ENCODE data around the gene CSPG5.

CSPG5 gene

GRCh38 chr3:47578691-47579632 is at the start of gene CSPG5:
Gene CSPG5 (minus strand): TSS chr3:47578865. CDS start chr3:47578693, 172 bp downstream.
- ATAC-seq (peak; percentile 63), DNase-seq (peak in 1 of 2 donors; percentile 28)
- H3K9me3 Mint-ChIP-seq: no peaks in the 10 kb centered on the region
- H3K4me1 Mint-ChIP-seq: no peaks in the 10 kb centered on the region
- peak within 1 kb of the TSS; percentile 71 to 73 for H3K4me3 Mint-ChIP-seq
- H3K27me3 Mint-ChIP-seq: peaks cover 60% of the 10 kb centered on the region
- H3K27ac Mint-ChIP-seq: no peak within 1 kb of the TSS

GRCh38 chr3:47628426-47628825 is 49.8 kb upstream of the CSPG5 start:
- H3K4me1 Mint-ChIP-seq: no peaks in the 10 kb centered on the region
- ATAC-seq: no peak
- peak overlapping the region in 1 of 2 donors; percentile 7 for H3K27ac Mint-ChIP-seq
- no peaks in the 10 kb centered on the region for H3K9me3 Mint-ChIP-seq
- DNase-seq: no peak
- no peaks in the 10 kb centered on the region for H3K27me3 Mint-ChIP-seq
- no peak overlapping the region for H3K4me3 Mint-ChIP-seq

- Mint-ChIP-seq H3K9me3 (no peaks in the 10 kb centered on the region), H3K4me3 (no peak overlapping the region), H3K27me3 (no peaks in the 10 kb centered on the region), H3K27ac (peak overlapping the region in 1 of 2 donors; percentile 15), H3K4me1 (no peaks in the 10 kb centered on the region)
- ATAC-seq: no peak
- no peak for DNase-seq
These were observed 44.2 kb upstream of the CSPG5 start for GRCh38 chr3:47622671-47623461.

- H3K27me3 Mint-ChIP-seq: no peaks in the 10 kb centered on the region
These were observed 38.7 kb upstream of the CSPG5 start for GRCh38 chr3:47617086-47618010.

GRCh38 chr3:47614788-47615187 is 36.1 kb upstream of the CSPG5 start:
- Mint-ChIP-seq H3K27ac (no peak overlapping the region), H3K27me3 (no peaks in the 10 kb centered on the region), H3K9me3 (no peaks in the 10 kb centered on the region), H3K4me1 (no peaks in the 10 kb centered on the region), H3K4me3 (no peak overlapping the region)
- no peak for DNase-seq
- ATAC-seq: no peak

More at GRCh38 chr3:47617086-47618010, 38.7 kb upstream of the CSPG5 start:
- DNase-seq: no peak
- Mint-ChIP-seq H3K4me3 (no peak overlapping the region), H3K4me1 (no peaks in the 10 kb centered on the region), H3K27ac (no peak overlapping the region), H3K9me3 (no peaks in the 10 kb centered on the region)
- ATAC-seq: no peak

- DNase-seq: no peak
- no peak overlapping the region for H3K27ac Mint-ChIP-seq
- no peaks in the 10 kb centered on the region for H3K27me3 Mint-ChIP-seq
- ATAC-seq: no peak
- H3K9me3 Mint-ChIP-seq: no peaks in the 10 kb centered on the region
- no peak overlapping the region for H3K4me3 Mint-ChIP-seq
- no peaks in the 10 kb centered on the region for H3K4me1 Mint-ChIP-seq
These were observed 35.1 kb upstream of the CSPG5 start for GRCh38 chr3:47613722-47614121.

GRCh38 chr3:47612879-47613278 is 34.2 kb upstream of the CSPG5 start:
- H3K9me3 Mint-ChIP-seq: no peaks in the 10 kb centered on the region
- DNase-seq (no peak), ATAC-seq (no peak)
- peak overlapping the region in 1 of 2 donors; percentile 40 for H3K27ac Mint-ChIP-seq
- no peaks in the 10 kb centered on the region for H3K4me1 Mint-ChIP-seq
- no peak overlapping the region for H3K4me3 Mint-ChIP-seq
- no peaks in the 10 kb centered on the region for H3K27me3 Mint-ChIP-seq

- ATAC-seq (no peak), DNase-seq (no peak)
- no peaks in the 10 kb centered on the region for H3K27me3 Mint-ChIP-seq
- no peaks in the 10 kb centered on the region for H3K4me1 Mint-ChIP-seq
- no peak overlapping the region for H3K4me3 Mint-ChIP-seq
- H3K9me3 Mint-ChIP-seq: no peaks in the 10 kb centered on the region
- peak overlapping the region in 1 of 2 donors; percentile 17 for H3K27ac Mint-ChIP-seq
These were observed 33.5 kb upstream of the CSPG5 start for GRCh38 chr3:47612178-47612577.

GRCh38 chr3:47611576-47611975 is 32.9 kb upstream of the CSPG5 start:
- no peak overlapping the region for H3K4me3 Mint-ChIP-seq

GRCh38 chr3:47610583-47610982 is 31.9 kb upstream of the CSPG5 start:
- no peak for DNase-seq
- no peak overlapping the region for H3K4me3 Mint-ChIP-seq
- no peaks in the 10 kb centered on the region for H3K27me3 Mint-ChIP-seq
- H3K4me1 Mint-ChIP-seq: no peaks in the 10 kb centered on the region
- ATAC-seq: no peak
- peak overlapping the region in 1 of 2 donors; percentile 44 for H3K27ac Mint-ChIP-seq
- no peaks in the 10 kb centered on the region for H3K9me3 Mint-ChIP-seq

More at GRCh38 chr3:47611576-47611975, 32.9 kb upstream of the CSPG5 start:
- ATAC-seq (no peak), DNase-seq (no peak)
- Mint-ChIP-seq H3K4me1 (no peaks in the 10 kb centered on the region), H3K9me3 (no peaks in the 10 kb centered on the region), H3K27ac (no peak overlapping the region), H3K27me3 (no peaks in the 10 kb centered on the region)

GRCh38 chr3:47607335-47607734 is 28.7 kb upstream of the CSPG5 start:
- Mint-ChIP-seq H3K27ac (no peak overlapping the region), H3K9me3 (no peaks in the 10 kb centered on the region), H3K27me3 (no peaks in the 10 kb centered on the region), H3K4me3 (no peak overlapping the region), H3K4me1 (no peaks in the 10 kb centered on the region)
- ATAC-seq: no peak
- no peak for DNase-seq

- Mint-ChIP-seq H3K27ac (no peak overlapping the region), H3K4me3 (no peak overlapping the region), H3K4me1 (no peaks in the 10 kb centered on the region), H3K9me3 (no peaks in the 10 kb centered on the region), H3K27me3 (no peaks in the 10 kb centered on the region)
- DNase-seq (no peak), ATAC-seq (no peak)
These were observed 27.5 kb upstream of the CSPG5 start for GRCh38 chr3:47606165-47606564.

- Mint-ChIP-seq H3K27me3 (no peaks in the 10 kb centered on the region), H3K27ac (no peak overlapping the region), H3K4me3 (no peak overlapping the region), H3K4me1 (no peaks in the 10 kb centered on the region), H3K9me3 (no peaks in the 10 kb centered on the region)
- no peak for DNase-seq
- no peak for ATAC-seq
These were observed 27.0 kb upstream of the CSPG5 start for GRCh38 chr3:47605652-47606051.

GRCh38 chr3:47604145-47604544 is 25.5 kb upstream of the CSPG5 start:
- no peak for DNase-seq
- H3K4me3 Mint-ChIP-seq: no peak overlapping the region
- H3K9me3 Mint-ChIP-seq: no peaks in the 10 kb centered on the region

GRCh38 chr3:47603332-47603731 is 24.7 kb upstream of the CSPG5 start:
- Mint-ChIP-seq H3K4me3 (no peak overlapping the region), H3K9me3 (no peaks in the 10 kb centered on the region), H3K27ac (no peak overlapping the region), H3K4me1 (no peaks in the 10 kb centered on the region), H3K27me3 (no peaks in the 10 kb centered on the region)
- ATAC-seq: no peak
- DNase-seq: no peak

More at GRCh38 chr3:47604145-47604544, 25.5 kb upstream of the CSPG5 start:
- Mint-ChIP-seq H3K27ac (no peak overlapping the region), H3K27me3 (no peaks in the 10 kb centered on the region), H3K4me1 (no peaks in the 10 kb centered on the region)
- no peak for ATAC-seq
